GM21737 (cell line): Measurements from ENCODE around the gene PPAN.

Experiments used
- ATAC-seq: cut with Tn5 transposase; IDR thresholded peaks from one replicate; pipeline ENCODE4 v1.9.1; 2021; ENCODE audit warnings: mild to moderate bottlenecking, moderate library complexity; ENCODE audit not compliant: unreplicated experiment

Gene PPAN

DNA sequence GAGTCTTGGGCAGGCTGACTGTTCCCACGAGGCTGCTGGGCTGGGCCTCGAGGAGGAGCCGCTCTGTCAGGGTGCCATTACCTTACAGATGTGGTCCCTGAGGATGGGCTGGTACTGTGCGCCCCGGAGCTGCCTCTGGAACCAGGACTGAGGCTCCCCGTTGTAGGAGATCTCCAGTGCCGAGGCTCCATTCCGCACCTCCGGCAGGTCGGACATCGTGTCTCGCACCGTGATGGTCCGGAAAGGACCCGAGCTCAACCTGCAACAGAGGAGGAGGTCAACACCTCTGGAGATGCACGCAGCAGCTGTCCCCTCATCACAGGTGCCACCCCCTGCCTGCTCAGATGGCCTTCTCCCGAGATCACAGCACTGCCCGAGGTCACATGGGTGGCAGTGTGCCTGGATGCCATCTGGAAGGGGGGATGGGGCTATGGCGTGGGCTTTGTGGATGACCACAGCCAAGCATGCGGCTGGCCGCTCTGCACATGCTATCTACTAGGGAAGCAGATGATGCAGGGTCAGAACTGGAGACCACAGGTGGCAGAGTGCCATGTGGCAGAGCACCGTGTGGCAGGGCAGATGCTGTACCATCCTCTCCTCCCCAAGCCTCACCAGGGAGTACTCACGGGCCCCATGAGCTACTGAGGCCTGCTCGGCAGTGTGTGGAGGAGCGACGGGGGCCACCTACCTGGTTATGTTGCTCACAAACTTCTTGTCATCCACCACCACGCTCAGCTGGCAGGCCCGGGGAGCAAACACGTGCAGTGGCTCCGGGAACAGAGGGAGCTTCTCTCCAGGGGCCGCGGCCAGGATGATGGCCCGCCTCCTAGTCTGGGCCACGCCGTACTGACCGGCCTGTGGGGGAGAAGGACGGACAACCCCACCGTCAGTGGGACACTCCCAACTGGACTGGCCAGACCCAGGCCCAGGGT lies 31.9 kb downstream of the PPAN start:
- no peak for ATAC-seq

DNA sequence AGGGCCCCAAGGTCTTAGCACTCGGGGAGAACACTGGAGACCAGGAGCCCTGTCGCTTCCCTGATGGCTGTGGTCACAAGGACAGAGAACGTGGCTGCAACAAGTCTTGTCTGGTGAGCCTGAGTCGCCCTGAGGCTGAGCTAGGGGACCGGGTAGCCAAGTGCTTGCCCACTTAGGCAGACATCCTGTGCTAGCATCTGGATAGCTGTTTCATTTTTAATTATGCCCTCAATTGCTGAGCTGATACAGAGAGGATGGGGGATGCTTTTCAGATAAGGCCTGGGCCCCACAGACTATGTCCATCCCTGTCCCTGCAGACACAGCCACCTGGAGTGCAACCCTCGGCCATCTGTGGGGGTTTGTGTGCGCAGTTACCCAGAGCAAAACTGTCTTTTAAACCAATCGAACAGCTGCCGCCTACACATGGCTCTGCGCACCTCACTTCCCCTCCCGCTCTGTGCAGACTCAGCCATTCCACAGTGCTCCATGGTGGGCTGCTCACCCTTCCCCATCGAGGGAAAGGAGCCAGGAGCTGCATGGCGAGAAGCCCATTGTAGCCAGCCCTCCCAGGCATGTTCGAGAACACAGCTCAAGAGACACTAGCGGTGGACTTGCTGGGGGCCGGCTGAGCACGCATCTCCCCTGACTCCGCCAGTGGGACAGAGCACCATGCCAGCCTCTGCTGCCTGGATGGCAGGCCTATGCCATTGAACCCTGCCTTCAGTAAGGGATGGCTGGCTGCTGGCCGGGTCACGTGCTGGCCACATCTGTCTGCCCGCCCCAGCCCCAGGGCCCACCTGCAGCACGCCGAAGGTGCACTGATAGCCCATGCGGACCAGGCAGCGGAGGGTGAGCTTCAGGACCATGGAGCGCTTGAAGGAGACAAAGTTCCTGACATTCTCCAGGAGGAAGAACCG lies 33.0 kb downstream of the PPAN start:
- ATAC-seq, result no peak

DNA sequence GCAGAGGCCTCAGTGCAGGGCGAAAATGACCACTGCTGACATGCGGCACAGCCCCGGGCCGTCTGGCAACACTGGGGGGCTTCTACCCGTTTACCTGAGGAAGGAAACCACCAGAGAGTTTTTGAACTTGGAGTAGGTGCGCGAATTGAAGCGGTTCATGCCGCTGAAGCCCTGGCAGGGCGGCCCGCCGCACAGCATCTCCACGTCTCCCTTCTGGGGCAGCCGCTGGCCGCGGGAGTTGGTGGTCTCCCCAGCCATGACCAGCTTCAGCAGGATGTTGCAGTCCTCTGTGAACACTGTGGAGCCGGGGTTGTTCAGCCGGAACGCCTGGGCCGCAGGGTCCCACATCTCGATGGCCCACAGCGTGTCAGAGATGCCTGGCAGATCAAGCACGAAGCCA lies 33.8 kb downstream of the PPAN start:
- no peak for ATAC-seq

DNA sequence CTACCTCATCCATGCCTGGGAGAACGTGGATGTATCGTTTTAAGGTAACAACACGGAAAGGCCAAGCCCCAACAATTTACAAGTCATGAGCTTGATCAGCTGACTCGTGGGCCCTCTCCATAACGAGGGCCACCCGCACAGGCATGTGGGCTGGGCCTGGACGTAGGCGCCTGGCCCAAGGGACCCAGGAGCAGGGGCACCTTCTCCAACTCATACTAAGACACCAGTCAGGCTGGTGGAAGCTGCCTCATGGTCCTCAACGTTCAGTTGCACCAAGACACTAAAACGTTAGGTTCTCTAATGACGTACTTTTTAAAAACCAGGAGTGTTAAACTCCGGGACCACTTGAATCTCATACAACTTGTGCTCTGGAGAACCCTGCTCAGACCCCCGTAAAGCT lies 35.3 kb downstream of the PPAN start:
- no peak for ATAC-seq

DNA sequence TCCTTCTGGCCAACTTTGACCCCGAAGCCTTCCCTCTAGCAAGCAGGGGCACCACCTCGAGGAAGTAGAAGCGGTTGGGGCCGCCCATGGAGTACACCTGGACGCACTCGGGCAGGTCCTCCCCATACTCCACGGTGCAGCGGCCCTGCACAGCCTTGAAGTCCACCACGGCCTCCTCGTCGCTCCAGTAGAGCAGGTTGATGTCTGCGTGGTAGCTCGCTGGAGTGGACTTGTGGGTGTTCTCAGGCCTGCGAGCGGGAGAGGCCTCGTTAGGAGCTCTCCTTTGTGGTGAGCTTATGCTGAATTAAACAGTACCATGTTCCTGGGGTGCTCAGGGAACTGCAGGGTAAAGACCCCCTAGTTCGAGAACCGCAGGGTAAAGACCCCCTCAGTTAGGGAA lies 35.8 kb downstream of the PPAN start:
- no peak for ATAC-seq

DNA sequence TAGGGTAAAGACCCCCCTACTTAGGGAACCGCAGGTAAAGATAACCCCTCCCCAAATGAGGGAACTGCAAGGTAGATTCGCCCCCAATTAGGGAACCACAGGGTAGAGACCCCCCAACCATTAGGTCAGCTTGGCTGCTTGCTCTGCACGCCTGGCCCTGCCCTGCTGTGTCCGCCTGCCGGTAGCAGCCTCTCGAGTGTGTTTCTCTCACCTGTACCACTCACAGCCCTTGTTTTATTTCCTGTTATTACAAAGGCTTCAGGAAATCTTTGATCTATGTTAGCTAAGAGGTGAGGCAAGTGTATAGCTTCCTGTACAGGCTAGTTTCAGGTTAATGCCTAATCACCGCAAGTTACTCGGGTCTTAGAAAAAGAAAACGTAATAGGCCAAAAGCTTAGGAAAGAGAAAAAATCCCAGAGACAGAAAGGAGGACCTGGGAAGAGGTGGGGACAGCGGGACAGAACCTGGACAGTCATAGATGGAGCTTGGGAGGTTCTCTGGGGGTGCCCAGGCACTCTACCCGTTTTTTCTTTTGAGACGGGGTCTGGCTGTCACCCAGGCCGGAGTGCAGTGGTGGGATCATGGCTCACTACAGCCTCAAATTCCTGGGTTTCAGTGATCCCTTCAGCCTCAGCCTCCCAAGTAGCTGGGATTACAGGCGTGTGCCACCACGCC lies 36.7 kb downstream of the PPAN start:
- no peak for ATAC-seq

DNA sequence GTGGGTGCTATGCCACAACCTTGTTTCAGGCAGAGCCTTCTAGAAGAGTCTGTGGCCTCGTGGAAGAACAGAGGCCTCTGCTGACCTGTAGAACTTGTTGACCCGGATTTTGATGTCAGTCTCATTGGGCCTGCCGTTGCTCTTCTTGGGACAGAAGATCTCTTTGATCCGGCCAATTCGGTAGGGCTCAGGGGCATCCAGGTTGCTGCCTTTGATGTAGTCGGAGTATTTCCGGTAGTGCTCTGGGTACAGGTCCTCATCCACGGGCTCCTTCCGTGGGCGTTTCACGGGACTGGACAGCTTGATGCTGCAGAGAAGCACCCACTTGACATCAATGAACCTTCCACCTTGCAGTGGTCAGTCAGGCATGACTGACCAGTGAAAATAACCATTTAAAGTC lies 37.5 kb downstream of the PPAN start:
- ATAC-seq, result no peak

DNA sequence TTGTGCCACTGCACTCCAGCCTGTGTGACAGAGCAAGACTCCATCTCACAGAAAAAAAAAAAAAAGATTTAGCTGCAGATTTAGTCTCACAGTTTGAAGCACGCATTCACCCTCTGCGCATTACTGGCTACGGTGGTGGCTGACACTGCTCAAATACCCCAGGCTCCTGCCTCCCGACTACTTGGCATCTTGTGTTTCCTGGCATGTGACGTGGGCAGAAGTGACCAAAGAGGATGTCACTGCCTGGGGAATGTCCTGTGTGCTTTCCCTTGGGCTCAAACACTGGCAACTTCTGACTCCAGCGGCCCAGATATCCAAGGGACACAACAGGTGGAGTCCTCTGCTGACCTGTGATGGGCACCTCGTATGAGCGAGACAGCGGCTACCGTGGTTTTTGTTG lies 38.2 kb downstream of the PPAN start:
- ATAC-seq, result no peak

DNA sequence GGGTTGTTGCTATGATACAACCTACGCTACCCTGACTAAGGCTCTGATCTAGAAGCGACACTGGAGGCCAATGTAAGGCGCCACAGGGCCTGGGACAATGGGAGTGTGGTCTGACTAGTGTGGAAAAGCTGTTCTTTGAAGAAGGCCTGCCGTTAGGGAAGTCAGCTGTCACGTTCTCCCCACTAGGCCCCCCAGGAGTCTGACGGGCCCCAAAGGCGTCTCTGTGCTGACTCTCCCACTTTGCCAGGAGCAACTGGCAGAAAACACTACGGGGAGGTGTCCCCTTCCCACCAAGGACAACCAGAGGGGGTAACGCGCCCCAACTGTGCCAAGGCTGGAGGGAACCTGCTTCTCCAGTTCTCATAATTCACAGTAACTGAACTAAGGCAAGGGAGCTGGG lies 38.9 kb downstream of the PPAN start:
- no peak for ATAC-seq

DNA sequence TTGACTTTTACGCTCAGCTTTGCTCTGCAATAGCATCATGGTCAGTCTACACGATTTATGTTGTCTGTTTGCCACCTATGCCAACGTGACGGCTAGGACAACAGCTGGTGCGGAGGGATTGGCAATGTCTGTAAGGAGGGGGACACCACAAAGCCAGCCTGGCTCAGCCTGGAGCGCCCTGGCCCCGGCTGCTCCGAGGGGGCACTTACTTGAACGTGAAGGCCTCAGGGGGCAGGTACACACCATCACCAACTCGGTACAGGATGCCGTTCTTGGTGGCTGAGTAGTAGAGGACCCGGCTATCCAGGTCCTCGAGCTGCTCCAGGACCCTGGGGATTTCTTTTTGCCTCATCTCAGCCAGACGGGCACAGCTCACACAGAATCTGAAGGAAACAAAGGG lies 40.0 kb downstream of the PPAN start:
- ATAC-seq, result no peak

DNA sequence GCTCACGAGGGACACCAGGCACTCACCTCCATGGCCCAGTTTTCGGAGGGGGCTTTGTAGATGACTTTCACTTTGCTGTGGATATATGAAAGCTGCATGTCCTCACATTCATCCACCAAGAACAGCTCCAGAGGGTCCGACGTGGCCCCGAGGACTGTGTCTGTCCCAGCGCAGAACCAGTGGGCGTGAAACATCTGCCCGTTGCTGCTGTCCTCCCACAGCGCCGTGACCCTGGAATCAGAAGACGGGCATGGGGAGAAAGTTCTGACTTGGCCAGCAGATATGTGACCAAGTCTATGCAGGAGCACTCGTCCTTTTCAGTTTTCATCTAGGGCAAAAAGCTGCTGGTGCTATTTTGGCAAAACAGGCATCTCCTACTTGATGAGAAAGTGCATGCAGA lies 43.3 kb downstream of the PPAN start:
- ATAC-seq, result no peak

DNA sequence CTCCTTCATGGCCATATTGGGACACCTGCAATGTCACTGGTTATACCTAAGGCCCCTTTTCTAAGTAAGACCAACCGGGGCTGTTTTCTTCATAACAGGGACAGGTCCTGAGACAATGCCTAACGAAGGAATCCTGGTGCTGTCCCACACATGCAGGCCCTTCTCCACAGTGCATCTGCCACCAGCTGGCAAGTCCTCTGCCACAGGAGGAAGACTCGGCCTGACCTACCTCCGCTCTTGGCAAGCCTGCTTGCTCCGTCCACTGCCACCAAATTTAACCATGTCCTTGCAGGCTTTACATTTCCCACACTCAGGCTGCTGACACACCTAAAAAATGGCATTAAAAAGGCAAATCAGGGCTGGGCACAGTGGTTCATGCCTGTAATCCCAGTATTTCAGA lies 45.4 kb downstream of the PPAN start:
- no peak for ATAC-seq

DNA sequence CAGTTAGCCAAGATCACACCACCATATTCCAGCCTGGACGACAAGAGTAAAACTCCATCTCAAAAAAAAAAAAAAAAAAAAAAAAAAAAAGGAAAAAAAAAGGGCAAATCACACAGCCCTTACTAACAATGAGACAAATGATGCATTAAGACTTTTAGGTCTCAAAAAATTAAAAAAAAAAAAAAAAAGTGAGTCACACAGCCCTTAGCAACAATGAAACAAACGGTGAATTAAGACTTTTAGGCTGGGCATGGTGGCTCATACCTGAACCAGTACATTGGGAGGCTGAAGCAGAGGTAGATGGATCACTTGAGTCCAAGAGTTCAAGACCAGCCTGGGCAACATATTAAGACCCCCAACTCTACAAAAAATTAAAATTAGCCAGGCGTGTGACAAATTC lies 45.9 kb downstream of the PPAN start:
- ATAC-seq, result no peak

DNA sequence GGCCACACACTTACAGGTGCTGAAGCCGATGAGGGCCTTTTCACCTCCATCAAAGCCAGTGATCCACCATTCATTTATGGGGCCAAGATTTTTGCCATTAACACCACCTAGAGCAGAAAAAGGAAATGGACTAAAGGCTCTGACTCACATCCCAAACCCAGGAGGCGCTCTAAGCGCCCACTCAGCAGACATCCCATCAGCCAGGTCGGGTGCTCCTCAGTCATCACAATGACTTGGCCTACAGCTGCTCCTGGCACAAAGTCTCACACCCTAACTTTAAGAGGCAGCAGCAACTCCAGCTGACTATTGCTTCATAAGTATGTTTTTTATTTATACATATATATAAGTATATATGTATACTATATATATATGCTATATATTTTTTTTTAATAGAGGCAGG lies 49.7 kb downstream of the PPAN start:
- no peak for ATAC-seq

DNA sequence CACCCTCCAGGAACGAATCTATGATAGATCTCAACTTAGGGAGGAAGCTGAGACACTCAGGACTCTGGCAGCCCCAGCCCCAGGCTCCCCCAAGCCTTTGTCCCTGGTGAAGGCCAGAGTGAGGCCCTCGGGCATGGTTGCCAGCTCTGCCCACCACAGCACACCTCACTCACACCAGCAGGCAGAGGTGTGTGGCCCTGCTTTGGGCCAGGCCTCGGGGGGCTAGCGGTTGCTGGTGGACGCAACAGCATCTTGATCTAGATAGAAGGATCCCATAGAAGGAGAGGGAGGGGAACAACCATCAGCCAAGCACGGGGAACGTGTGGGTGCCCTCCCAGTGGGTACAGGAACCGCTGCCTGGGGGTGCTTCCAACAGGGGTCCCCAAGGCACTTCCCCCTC lies 51.9 kb downstream of the PPAN start:
- ATAC-seq, result no peak

DNA sequence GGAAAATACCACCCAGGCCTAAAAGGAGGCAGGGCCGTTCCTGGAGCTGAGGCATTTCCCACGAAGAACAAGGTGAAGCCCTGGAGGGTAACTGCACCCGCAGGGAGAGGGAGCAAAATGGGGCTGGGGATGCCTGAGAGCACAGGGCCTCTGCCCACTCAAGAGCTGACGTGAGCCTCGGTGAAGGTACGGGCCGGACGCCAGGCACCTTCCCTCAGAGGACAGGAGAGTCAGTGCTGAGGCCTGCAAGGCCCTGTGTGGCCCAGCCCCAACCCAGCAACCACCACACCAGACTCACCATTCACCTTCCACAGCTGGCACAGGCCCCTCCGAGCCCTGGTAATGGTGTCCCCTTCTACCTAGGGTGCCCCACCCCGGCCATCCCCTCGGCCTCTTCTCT lies 52.3 kb downstream of the PPAN start:
- no peak for ATAC-seq

DNA sequence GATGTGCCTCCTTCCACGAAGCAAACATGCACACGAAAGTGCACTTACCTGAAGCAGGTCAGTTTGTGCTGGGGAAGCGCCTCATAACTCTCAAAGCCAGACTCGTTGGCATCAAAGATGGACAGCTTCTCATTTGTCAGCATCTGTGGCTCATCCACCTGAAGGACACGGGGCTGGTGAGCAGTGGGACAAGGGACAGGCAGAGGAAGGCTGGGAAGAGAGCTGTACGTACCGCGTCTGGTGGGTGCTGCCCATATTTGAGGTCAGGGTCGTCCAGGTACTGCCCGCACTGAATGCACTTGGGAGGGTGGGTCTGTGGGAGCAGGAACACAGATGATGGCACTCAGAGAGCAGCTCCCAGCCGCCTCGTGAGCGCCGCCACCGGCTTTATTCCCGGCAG lies 53.4 kb downstream of the PPAN start:
- no peak for ATAC-seq
